GM18861 (cell line): ENCODE data around the gene LAMB4.

Source experiments
- ATAC-seq: cut with Tn5 transposase; IDR thresholded peaks from one replicate; pipeline ENCODE4 v1.9.1; 2021; ENCODE audit not compliant: unreplicated experiment

LAMB4 gene

DNA sequence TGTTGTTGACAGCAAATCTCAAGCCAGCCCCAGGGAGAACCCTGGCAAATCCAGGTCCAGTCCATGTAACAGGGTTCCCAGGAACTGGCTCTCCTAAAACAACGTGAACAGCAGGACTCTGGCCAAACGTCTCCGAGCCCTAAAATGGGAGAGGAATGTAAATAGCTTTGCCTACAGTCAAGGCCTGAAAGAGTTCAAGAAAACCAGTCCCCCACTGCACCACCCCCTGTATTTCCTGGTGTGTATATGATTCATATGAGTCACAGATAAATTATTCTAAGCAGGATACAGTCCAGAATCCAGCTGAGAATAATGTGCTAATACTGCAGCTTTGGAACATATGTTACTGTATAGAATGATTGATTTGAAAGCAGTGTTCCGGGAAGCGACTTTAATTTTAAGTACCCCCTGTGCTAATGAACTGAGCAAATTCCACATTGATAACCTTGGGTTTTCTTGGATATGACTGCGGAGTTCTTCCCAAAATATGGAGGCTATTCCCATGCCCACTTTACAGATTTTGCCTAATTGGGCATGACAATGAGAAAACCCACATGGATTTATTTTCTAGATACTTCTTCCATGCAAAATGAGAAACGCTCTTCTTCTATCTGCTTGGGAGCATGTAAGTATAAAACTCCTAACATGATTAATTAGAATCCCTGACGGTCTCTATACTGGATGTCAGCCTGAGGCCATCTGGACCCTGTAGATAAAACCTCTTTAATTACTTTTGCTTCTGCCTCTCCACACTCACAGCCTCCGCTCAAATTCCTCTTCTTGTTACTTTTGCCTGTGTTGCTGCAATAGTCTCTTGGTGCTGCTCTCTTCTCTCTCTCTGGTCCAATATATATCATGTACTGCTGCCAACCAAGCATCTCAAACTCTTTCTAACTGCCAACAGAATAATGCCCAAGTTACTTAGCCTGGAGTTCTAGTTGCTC, 50.2 kb downstream of the LAMB4 start:
- ATAC-seq: no peak

DNA sequence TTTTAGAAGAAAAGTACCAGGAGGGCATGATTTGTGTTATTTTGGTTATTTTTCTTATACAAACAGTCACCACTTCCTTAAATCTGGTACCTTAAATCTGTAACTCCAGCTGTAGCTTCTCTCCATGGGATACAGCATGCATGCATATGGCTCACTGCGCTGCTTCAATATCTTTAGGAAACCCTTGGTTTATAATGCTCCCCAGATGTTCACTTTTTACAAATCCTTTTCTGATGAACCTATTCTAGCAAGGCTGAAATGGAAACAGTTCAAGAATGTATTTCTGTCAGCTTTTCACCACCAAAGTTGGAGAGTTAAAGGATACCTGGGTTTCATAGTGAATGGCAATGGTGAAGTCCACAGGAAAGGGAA, 50.9 kb downstream of the LAMB4 start:
- ATAC-seq: no peak

DNA sequence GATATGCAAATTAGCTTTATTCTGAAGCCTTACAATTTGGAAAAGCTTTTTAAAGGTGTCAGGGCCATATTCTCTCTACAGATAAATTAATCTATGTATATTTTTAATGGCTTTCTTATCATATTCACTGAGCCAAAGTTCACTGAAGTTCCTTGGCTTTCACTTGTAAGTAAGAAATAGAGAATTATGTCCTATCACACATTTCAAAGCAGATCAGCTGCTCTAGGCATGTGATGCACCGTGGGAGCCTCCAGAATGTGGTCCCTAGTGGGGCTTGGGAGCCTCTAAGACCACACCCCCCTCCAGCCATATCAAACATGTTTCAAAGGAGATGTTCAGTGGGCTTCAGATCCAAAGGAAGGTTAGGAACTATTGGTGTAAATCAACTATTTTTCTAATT, 51.5 kb downstream of the LAMB4 start:
- no peak for ATAC-seq

DNA sequence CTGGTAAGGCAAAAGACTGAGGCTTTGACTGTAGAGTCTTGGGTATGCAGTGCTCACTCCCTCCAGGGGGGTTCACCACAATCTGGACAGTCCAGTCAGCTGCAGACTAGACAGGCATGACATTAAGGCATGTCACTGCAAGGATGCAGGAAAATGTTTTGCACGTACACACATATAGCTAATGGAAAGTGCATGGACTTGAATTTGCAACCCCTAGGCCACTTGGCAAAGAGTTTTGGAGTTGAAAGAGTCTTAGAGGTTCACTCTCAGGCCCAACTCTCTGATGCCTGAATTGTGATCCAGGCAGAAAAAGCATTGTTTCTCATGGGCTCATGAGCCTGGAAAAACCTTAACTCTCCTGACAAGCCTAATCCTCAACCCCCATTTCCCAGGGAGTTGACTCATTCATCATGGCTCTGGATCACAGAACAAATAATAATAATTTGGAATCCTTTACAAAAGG, 51.9 kb downstream of the LAMB4 start:
- ATAC-seq: no peak

- ATAC-seq: no peak
These were observed 52.5 kb downstream of the LAMB4 start for GRCh38 chr7:108077709-108078108.

DNA sequence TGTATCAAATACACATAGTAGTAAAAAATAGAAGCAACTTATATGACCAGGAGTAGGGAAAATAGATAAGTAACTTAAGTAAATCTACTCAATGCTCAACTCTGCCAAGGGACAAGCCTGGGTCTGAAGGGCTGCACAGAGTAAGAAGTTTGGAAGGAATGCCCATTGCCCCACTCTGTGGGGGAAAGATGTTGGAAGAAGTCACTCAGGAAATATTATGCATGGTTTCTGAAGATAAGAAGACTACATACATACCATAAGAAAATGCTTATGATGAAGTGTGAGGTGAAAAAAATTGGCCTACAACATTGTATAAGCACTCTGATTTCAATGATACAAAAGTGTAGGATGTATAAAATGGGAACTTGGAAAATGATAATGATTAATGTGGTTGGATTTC, 54.0 kb downstream of the LAMB4 start:
- no peak for ATAC-seq

GRCh38 chr7:108073305-108074070, 56.7 kb downstream of the LAMB4 start:
- no peak for ATAC-seq

DNA sequence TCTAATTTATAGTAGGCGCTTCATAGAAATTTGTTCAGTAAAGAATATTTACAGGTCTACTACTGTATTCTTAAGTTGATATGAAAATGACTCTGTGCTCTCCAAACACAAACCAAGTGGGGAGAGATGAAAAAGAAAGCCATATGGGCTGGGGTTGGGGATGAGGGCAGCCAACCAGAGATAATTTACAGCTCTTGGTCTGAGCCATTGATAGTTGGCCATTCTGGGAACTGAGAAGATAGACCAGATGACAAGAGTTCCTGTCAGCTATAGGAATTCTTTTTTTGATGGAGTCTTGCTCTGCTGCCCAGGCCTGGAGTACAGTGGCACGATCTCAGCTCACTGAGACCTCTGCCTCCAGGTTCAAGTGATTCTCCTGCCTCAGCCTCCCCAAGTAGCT, 57.4 kb downstream of the LAMB4 start:
- no peak for ATAC-seq

DNA sequence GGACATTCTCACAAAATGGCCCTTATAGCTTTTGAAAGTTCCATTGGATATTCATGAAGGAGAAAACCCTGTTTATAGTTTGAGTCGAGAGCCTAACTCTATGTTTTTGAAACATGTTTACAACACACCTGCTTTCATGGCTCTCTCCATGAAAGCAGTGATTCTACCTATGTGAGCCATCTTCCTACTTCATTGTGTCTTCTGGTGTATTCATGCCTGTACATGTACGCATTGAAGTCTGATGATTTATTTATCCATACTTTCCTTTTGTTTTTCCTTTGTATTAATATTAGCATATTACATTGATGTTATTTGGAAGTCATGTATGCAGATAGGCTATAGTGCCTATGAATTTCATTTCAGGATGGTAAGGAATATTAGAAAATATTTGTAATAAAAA, 58.0 kb downstream of the LAMB4 start:
- no peak for ATAC-seq

DNA sequence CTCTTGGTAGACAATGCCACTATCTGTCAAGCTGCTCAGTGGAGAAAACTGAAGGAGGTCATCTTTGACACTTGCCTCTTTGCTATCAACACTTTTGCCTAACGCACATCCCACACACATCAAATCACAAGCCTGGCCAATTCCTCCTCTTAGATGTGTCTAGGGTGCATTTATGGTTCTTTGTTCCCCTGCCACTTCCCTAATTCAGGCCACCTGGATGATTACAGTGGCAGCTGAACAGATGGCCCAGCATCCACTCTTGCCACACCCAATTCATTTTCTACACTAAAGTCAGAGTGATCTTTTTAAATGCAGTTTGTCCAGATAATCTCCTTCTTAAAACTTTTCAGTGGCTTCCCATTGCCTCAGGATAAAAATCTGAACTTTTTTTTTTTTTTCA, 58.6 kb downstream of the LAMB4 start:
- ATAC-seq: no peak

DNA sequence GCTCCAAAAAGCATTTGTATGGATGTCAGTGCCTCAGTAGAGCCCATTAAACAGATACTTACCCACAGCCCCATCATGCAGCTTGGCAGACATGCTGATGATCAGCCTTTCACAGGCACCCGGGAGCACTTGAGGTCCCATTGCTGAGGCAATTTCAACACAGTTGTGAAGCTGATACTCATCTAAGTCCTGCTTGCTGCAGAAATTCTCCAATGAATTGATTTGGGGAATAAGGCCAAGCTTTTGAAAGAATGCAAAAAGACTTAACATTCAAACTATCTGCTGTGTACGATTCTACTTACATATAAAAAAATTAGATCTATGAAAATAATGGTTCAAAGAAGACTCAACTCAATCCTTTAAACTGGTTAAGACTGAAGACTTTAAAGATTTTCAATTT, 60.5 kb downstream of the LAMB4 start:
- no peak for ATAC-seq

- no peak for ATAC-seq
These were observed 62.3 kb downstream of the LAMB4 start for GRCh38 chr7:108067844-108068243.

DNA sequence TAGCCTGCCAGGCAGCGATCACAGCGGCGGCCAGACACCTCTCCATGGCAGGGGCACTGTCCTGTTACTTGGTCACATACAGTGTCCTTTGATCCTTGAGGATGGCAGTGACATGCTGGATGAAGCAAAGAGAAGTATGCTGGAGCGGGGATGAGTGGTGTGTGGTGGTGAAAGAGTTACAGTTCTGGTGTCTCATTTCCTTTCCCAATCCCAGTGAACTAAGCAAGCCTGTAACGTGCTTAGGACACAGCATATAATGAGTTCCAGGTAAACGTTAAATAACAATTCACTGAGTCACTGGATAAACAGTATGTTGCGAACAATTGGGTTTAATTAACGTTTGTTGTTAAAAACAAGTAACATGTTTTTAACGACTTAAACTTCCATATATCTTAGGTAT, 63.7 kb downstream of the LAMB4 start:
- no peak for ATAC-seq

DNA sequence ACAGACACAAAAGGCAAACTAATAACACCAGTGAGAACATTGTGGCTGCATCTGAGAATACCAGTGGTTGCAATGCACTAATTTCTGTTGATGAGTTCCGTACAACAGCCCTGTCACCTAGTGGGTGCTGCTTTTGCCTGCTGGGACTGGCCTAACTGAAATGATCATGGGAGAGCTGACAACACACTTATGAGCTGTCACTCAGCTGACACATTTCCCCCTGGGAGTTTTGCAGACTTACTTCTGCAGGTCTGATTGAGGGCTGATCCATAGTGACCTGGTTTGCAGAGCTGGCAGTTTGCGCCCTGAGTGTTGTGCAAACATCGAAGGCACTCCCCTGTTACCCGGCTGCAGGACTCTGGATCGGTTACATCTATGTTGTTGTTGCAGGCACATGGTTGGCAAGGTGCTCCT, 66.6 kb downstream of the LAMB4 start:
- no peak for ATAC-seq

GRCh38 chr7:108062250-108063014, 67.7 kb downstream of the LAMB4 start:
- ATAC-seq: no peak

DNA sequence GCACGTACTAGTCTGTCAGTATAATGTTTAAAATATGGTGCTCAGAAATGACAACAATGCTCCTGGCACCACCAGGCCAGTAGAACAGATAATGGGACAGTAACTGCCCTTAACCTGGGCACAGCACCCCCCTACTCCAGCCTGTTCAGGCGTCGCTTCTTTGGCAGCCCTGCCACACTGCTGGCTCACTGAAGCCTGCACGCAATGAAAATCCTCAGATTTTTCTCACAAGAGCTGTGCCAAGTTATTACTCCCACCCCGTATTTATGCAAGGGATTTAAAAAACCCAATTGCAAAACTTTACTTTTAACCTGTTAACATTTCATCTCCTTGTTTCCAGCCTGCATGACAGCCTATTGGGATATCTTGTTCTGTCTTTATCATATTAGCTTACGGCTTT, 70.6 kb downstream of the LAMB4 start:
- ATAC-seq: no peak

GRCh38 chr7:108057951-108058481, 72.1 kb downstream of the LAMB4 start:
- no peak for ATAC-seq

GRCh38 chr7:108055611-108056021, 74.5 kb downstream of the LAMB4 start:
- no peak for ATAC-seq

DNA sequence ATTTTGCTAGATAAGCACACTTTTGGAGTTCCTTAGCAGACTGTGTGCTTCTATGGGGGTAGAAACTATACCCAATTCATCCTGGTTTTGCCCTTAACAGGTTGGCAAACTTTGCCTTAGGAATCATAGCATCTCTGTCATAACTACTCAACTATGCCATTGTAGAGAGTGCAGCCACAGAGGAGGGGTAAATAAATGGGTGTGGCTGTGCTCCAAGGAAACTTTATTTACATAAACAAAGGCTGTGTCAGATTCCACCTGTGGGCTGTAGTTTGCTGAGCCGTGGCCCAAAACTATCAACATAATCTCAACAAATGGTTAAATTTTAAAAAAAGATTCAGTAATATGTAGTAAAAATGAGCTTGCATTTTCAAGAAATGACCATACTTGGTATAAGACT, 75.6 kb downstream of the LAMB4 start:
- ATAC-seq: no peak

- ATAC-seq: no peak
These were observed 76.9 kb downstream of the LAMB4 start for GRCh38 chr7:108053250-108053649.

- no peak for ATAC-seq
These were observed 78.7 kb downstream of the LAMB4 start for GRCh38 chr7:108051454-108051853.
